ENCODE results near the gene BBOX1.

GRCh38 chr11:27002431-27002830 is 38.2 kb upstream of the BBOX1 start:
- TF ChIP-seq POLR2A (IDR thresholded peaks at IDR 0.05; ENCODE audit: low read depth, low read length) (no peak), POLR2AphosphoS5 (IDR thresholded peaks at IDR 0.05; ENCODE audit: low read depth, low read length) (no peak), SPI1 (IDR thresholded peaks at IDR 0.05; ENCODE audit: low read depth, low read length) (no peak), PAX5 (IDR thresholded peaks at IDR 0.05; ENCODE audit: insufficient read depth, low read length, severe bottlenecking) (no peak)
